WTC11 (cell line): ENCODE data around the gene DCBLD2. TPM values are rescaled to one million over a fixed set of nuclear protein-coding genes. Genes with fewer than 3 reads are reported as not detected.

Experiments used
- ATAC-seq: fragments of 200-7000 bp; cut with Tn5 transposase; 2 replicates; pipeline ENCODE4 v1.10.0; 2021; ENCODE audit warnings: mild to moderate bottlenecking, moderate library complexity
- CTCF ChIA-PET: fragments of 300-600 bp; sonication (Branson Sonifier 250); formaldehyde crosslinking; loops from one replicate; lab custom pipeline; 2021; ENCODE audit warnings: antibody characterized with exemption; lab: Charles Lee
- POLR2A ChIA-PET: fragments of 350-600 bp; sonication (Branson Sonifier 250); formaldehyde crosslinking; loops from one replicate; lab custom pipeline; 2021; ENCODE audit warnings: antibody characterized with exemption; lab: Charles Lee
- DNase-seq: peaks from one replicate; pipeline ENCODE4 v3.0.0; 2021; ENCODE audit warnings: low spot score
- H3K27ac Mint-ChIP-seq: 2 replicates; pipeline ENCODE4 v1.8.0; 2021; ENCODE audit warnings: mixed read lengths
- H3K27me3 Mint-ChIP-seq: 2 replicates; pipeline ENCODE4 v1.8.0; 2021; ENCODE audit warnings: low read depth, mild to moderate bottlenecking, moderate library complexity, mixed read lengths
- H3K36me3 Mint-ChIP-seq: 2 replicates; pipeline ENCODE4 v1.8.0; 2021; ENCODE audit warnings: mixed read lengths
- H3K4me1 Mint-ChIP-seq: 2 replicates; pipeline ENCODE4 v1.8.0; 2022; ENCODE audit warnings: mixed read lengths
- H3K4me3 Mint-ChIP-seq: 2 replicates; pipeline ENCODE4 v1.8.0; 2021; ENCODE audit warnings: mild to moderate bottlenecking, moderate library complexity, mixed read lengths
- H3K9me3 Mint-ChIP-seq: 2 replicates; pipeline ENCODE4 v1.8.0; 2021; ENCODE audit warnings: mixed read lengths
- ATF1 ChIP-seq: sonication (generic); formaldehyde crosslinking; IDR thresholded peaks from 2 replicates; pipeline ENCODE4 v1.8.1; 2023; ENCODE audit warnings: mild to moderate bottlenecking, moderate library complexity, missing genetic modification reagents
- ATF3 ChIP-seq: sonication (generic); formaldehyde crosslinking; conservative IDR thresholded peaks from 2 replicates; pipeline ENCODE4 v1.8.1; 2022; ENCODE audit warnings: mild to moderate bottlenecking, missing genetic modification reagents
- CDX4 ChIP-seq: fragments of 250-450 bp; sonication (Bioruptor Pico); IDR thresholded peaks from 2 replicates; pipeline ENCODE4 v1.9.0; 2021; ENCODE audit warnings: moderate library complexity, mild to moderate bottlenecking, inconsistent platforms, borderline replicate concordance
- CTCF ChIP-seq: fragments of 200-600 bp; IDR thresholded peaks from 2 replicates; pipeline ENCODE4 v1.8.0; 2022; ENCODE audit warnings: antibody characterized with exemption
- FOXJ3 ChIP-seq: sonication (generic); formaldehyde crosslinking; IDR thresholded peaks from 2 replicates; pipeline ENCODE4 v1.9.0; 2021; ENCODE audit warnings: missing genetic modification reagents, mild to moderate bottlenecking, borderline replicate concordance
- GABPB1 ChIP-seq: sonication (generic); formaldehyde crosslinking; IDR thresholded peaks from 2 replicates; pipeline ENCODE4 v1.8.1; 2023; ENCODE audit warnings: mild to moderate bottlenecking, missing genetic modification reagents
- JAZF1 ChIP-seq: fragments of 250-450 bp; sonication (Bioruptor Pico); IDR thresholded peaks from 2 replicates; pipeline ENCODE4 v1.9.0; 2021; ENCODE audit warnings: moderate library complexity, mild to moderate bottlenecking, inconsistent platforms
- MXD4 ChIP-seq: fragments of 250-450 bp; sonication (Bioruptor Pico); IDR thresholded peaks from 2 replicates; pipeline ENCODE4 v1.8.0; 2021; ENCODE audit warnings: mild to moderate bottlenecking, moderate library complexity, borderline replicate concordance
- MYBL2 ChIP-seq: sonication (generic); formaldehyde crosslinking; IDR thresholded peaks from 2 replicates; pipeline ENCODE4 v1.8.1; 2023; ENCODE audit warnings: mild to moderate bottlenecking, moderate library complexity, missing genetic modification reagents
- NFATC4 ChIP-seq: fragments of 250-450 bp; sonication (Bioruptor Pico); IDR thresholded peaks from 2 replicates; pipeline ENCODE4 v1.9.0; 2021; ENCODE audit warnings: mild to moderate bottlenecking
- NR1H2 ChIP-seq: sonication (generic); formaldehyde crosslinking; IDR thresholded peaks from 2 replicates; pipeline ENCODE4 v1.9.0; 2021; ENCODE audit warnings: mild to moderate bottlenecking, moderate library complexity, missing genetic modification reagents
- SMAD3 ChIP-seq: sonication (generic); formaldehyde crosslinking; IDR thresholded peaks from 2 replicates; pipeline ENCODE4 v1.8.0; 2022; ENCODE audit warnings: missing genetic modification reagents, mild to moderate bottlenecking, borderline replicate concordance
- SOX15 ChIP-seq: fragments of 250-450 bp; sonication (Bioruptor Pico); IDR thresholded peaks from 2 replicates; pipeline ENCODE4 v1.9.0; 2021; ENCODE audit warnings: mild to moderate bottlenecking
- SP1 ChIP-seq: sonication (generic); formaldehyde crosslinking; conservative IDR thresholded peaks from 2 replicates; pipeline ENCODE4 v1.8.1; 2022; ENCODE audit warnings: missing genetic modification reagents
- ZNF263 ChIP-seq: sonication (generic); formaldehyde crosslinking; IDR thresholded peaks from 2 replicates; pipeline ENCODE4 v1.8.1; 2022; ENCODE audit warnings: low read depth, mild to moderate bottlenecking, moderate library complexity, missing genetic modification reagents
- ZNF423 ChIP-seq: fragments of 250-450 bp; sonication (Bioruptor Pico); IDR thresholded peaks from 2 replicates; pipeline ENCODE4 v2.1.2; 2022; ENCODE audit warnings: mild to moderate bottlenecking, moderate library complexity
- total RNA-seq: library from RNA; stranded (reverse); gene quantifications from 3 replicates; pipeline ENCODE4 v1.2.3, GENCODE V29; 2021
- TF ChIP-seq, protein P1 (sequence below): fragments of 250-450 bp; sonication (Bioruptor Pico); IDR thresholded peaks from 2 replicates; pipeline ENCODE4 v1.8.0; 2021; ENCODE audit warnings: mild to moderate bottlenecking
- TF ChIP-seq, protein P2 (sequence below): fragments of 250-450 bp; sonication (Bioruptor Pico); IDR thresholded peaks from 2 replicates; pipeline ENCODE4 v1.9.0; 2021; ENCODE audit warnings: mild to moderate bottlenecking
- TF ChIP-seq, protein P3 (sequence below): sonication (generic); formaldehyde crosslinking; IDR thresholded peaks from 2 replicates; pipeline ENCODE4 v1.8.0; 2023; ENCODE audit warnings: mild to moderate bottlenecking, missing genetic modification reagents
- TF ChIP-seq, protein P4 (sequence below): sonication (generic); formaldehyde crosslinking; IDR thresholded peaks from 2 replicates; pipeline ENCODE4 v1.8.1; 2023; ENCODE audit warnings: mild to moderate bottlenecking, missing genetic modification reagents
- TF ChIP-seq, protein P5 (sequence below): sonication (generic); formaldehyde crosslinking; IDR thresholded peaks from 2 replicates; pipeline ENCODE4 v1.8.0; 2023; ENCODE audit warnings: missing genetic modification reagents

The DCBLD2 gene
- total RNA-seq, 1 experiment from 2014 or later = 47.9 TPM

DNA sequence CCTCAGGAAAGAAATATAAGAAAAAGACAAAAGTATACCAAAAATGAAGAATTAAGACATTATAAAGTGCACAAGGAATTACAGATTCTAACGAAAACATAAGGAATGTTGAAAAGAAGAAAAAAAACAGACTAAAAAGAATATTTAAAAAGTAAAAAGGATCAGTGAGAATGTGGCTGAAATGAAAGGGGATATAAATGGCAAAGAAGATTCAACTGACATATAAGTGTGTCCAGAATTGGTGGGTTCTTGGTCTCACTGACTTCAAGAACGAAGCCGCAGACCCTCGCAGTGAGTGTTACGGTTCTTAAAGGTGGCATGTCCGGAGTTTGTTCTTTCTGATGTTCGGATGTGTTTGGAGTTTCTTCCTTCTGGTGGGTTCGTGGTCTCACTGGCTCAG lies 44.8 kb downstream of the DCBLD2 start:
- no peaks in the 10 kb centered on the region; the same call in 1 of the 2 replicates for H3K27me3 Mint-ChIP-seq
- ChIA-PET POLR2A (interaction anchor here (0.6 kb wide), 1 partner anchor 263 kb away, joined by 3 read pairs; the partner anchor contains the start of gene CPOX), CTCF (no interaction called here)
- H3K4me1 Mint-ChIP-seq = no peaks in the 10 kb centered on the region; the same call in 1 of the 2 replicates
- no peak overlapping the region for H3K27ac Mint-ChIP-seq
- peaks cover 45% of the 10 kb centered on the region for H3K9me3 Mint-ChIP-seq
- no peak for ATAC-seq
- peaks cover 51% of the 10 kb centered on the region for H3K36me3 Mint-ChIP-seq
- no peak for DNase-seq
- no peak for TF ChIP-seq CDX4
- TF ChIP-seq JAZF1 (CRISPR knock-in tag) = no peak
- no peak for TF ChIP-seq FOXJ3 (CRISPR knock-in tag)
- TF ChIP-seq, protein P1, sequence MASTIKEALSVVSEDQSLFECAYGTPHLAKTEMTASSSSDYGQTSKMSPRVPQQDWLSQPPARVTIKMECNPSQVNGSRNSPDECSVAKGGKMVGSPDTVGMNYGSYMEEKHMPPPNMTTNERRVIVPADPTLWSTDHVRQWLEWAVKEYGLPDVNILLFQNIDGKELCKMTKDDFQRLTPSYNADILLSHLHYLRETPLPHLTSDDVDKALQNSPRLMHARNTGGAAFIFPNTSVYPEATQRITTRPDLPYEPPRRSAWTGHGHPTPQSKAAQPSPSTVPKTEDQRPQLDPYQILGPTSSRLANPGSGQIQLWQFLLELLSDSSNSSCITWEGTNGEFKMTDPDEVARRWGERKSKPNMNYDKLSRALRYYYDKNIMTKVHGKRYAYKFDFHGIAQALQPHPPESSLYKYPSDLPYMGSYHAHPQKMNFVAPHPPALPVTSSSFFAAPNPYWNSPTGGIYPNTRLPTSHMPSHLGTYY (CRISPR knock-in tag) = no peak
- no peak overlapping the region for H3K4me3 Mint-ChIP-seq

DNA sequence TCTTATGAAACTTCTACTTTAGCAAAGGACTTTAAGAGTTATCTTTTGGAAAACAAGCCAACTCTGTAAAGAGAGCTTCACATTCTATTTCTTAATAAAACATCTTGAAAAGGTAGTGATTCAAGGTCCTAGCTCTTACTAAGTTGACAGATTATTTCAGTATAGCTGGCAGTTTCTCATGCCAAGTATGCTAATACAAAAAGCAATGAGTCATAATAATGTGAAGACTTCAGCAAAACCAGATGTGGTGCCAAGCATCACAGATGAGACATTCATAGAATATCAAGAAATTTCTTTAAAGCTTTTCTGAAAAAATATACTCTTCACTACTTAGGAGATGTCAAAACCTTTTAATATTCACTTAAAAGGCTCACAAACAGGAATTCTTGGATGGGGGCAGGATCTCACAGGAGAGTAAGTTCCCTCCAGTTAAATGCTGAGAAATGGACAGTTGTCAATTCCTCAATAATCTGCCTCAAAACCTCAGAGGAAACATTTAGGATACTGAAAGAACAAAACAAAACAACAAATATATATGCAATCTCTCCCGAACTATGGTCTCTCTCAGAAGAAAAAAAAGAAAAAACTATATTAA lies 45.6 kb downstream of the DCBLD2 start:
- ATAC-seq = no peak
- H3K4me3 Mint-ChIP-seq = no peak overlapping the region
- H3K4me1 Mint-ChIP-seq = peaks cover 7% of the 10 kb centered on the region
- H3K27ac Mint-ChIP-seq = no peak overlapping the region
- ChIA-PET CTCF (interaction anchor here (0.6 kb wide), 1 partner anchor 835 kb away, joined by 3 read pairs; no protein-coding TSS in a partner anchor), POLR2A (no interaction called here)
- TF ChIP-seq, protein P2, sequence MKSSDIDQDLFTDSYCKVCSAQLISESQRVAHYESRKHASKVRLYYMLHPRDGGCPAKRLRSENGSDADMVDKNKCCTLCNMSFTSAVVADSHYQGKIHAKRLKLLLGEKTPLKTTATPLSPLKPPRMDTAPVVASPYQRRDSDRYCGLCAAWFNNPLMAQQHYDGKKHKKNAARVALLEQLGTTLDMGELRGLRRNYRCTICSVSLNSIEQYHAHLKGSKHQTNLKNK (CRISPR knock-in tag) = no peak
- TF ChIP-seq, protein P3, sequence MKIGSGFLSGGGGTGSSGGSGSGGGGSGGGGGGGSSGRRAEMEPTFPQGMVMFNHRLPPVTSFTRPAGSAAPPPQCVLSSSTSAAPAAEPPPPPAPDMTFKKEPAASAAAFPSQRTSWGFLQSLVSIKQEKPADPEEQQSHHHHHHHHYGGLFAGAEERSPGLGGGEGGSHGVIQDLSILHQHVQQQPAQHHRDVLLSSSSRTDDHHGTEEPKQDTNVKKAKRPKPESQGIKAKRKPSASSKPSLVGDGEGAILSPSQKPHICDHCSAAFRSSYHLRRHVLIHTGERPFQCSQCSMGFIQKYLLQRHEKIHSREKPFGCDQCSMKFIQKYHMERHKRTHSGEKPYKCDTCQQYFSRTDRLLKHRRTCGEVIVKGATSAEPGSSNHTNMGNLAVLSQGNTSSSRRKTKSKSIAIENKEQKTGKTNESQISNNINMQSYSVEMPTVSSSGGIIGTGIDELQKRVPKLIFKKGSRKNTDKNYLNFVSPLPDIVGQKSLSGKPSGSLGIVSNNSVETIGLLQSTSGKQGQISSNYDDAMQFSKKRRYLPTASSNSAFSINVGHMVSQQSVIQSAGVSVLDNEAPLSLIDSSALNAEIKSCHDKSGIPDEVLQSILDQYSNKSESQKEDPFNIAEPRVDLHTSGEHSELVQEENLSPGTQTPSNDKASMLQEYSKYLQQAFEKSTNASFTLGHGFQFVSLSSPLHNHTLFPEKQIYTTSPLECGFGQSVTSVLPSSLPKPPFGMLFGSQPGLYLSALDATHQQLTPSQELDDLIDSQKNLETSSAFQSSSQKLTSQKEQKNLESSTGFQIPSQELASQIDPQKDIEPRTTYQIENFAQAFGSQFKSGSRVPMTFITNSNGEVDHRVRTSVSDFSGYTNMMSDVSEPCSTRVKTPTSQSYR (CRISPR knock-in tag) = no peak
- TF ChIP-seq NFATC4 = no peak
- TF ChIP-seq ATF3 (CRISPR knock-in tag) = no peak
- no peaks in the 10 kb centered on the region; the same call in 1 of the 2 replicates for H3K27me3 Mint-ChIP-seq
- DNase-seq = no peak
- peaks cover 45% of the 10 kb centered on the region for H3K36me3 Mint-ChIP-seq
- H3K9me3 Mint-ChIP-seq = peaks cover 37% of the 10 kb centered on the region

GRCh38 chr3:98848108-98848507 lies 53.4 kb downstream of the DCBLD2 start:
- peaks cover 25% of the 10 kb centered on the region for H3K36me3 Mint-ChIP-seq
- no peak overlapping the region for H3K4me3 Mint-ChIP-seq
- CTCF ChIA-PET = interaction anchor here (0.6 kb wide), 1 partner anchor 162 kb away, joined by 3 read pairs; no protein-coding TSS in a partner anchor
- no peak for TF ChIP-seq SOX15 (CRISPR knock-in tag)
- no peak for TF ChIP-seq CTCF
- no peak for TF ChIP-seq SP1 (CRISPR knock-in tag)
- TF ChIP-seq ZNF263 = no peak
- TF ChIP-seq NR1H2 (CRISPR knock-in tag) = no peak
- no peak for TF ChIP-seq ATF1 (CRISPR knock-in tag)
- TF ChIP-seq MYBL2 (CRISPR knock-in tag) = no peak
- TF ChIP-seq SMAD3 (CRISPR knock-in tag) = no peak
- no peak for TF ChIP-seq GABPB1 (CRISPR knock-in tag)
- TF ChIP-seq, protein P4, sequence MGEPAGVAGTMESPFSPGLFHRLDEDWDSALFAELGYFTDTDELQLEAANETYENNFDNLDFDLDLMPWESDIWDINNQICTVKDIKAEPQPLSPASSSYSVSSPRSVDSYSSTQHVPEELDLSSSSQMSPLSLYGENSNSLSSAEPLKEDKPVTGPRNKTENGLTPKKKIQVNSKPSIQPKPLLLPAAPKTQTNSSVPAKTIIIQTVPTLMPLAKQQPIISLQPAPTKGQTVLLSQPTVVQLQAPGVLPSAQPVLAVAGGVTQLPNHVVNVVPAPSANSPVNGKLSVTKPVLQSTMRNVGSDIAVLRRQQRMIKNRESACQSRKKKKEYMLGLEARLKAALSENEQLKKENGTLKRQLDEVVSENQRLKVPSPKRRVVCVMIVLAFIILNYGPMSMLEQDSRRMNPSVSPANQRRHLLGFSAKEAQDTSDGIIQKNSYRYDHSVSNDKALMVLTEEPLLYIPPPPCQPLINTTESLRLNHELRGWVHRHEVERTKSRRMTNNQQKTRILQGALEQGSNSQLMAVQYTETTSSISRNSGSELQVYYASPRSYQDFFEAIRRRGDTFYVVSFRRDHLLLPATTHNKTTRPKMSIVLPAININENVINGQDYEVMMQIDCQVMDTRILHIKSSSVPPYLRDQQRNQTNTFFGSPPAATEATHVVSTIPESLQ (CRISPR knock-in tag) = no peak
- TF ChIP-seq ZNF423 (CRISPR knock-in tag) = no peak
- TF ChIP-seq, protein P5, sequence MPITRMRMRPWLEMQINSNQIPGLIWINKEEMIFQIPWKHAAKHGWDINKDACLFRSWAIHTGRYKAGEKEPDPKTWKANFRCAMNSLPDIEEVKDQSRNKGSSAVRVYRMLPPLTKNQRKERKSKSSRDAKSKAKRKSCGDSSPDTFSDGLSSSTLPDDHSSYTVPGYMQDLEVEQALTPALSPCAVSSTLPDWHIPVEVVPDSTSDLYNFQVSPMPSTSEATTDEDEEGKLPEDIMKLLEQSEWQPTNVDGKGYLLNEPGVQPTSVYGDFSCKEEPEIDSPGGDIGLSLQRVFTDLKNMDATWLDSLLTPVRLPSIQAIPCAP (CRISPR knock-in tag) = no peak
- no peak for TF ChIP-seq MXD4

More at GRCh38 chr3:98848108-98848507, 53.4 kb downstream of the DCBLD2 start:
- peaks cover 10% of the 10 kb centered on the region for H3K4me1 Mint-ChIP-seq
- DNase-seq (no peak), ATAC-seq (no peak)
- peaks cover 7% of the 10 kb centered on the region; the same call in 1 of the 2 replicates for H3K9me3 Mint-ChIP-seq
- H3K27me3 Mint-ChIP-seq = no peaks in the 10 kb centered on the region
- POLR2A ChIA-PET = no interaction called here
- no peak overlapping the region for H3K27ac Mint-ChIP-seq
